Adrenal gland (tissue), 5 donors: ENCODE data around the gene ENDOG.
"Not testable (repeated sequence)": the region's sequence is repeated elsewhere in the genome, so short reads cannot be mapped to it uniquely, and the experiment has no call there.

Source experiments
- POLR2A ChIP-seq, 2 donors: fragments of 450-650 bp; IDR thresholded peaks; one replicate each; pipeline ENCODE4 v1.6.1; 2017; ENCODE audit warnings: antibody characterized with exemption in 2 of 2, mild to moderate bottlenecking in 2 of 2, moderate library complexity in 1 of 2
- TF ChIP-seq, protein P1 (sequence below), 6 experiments: fragments of 450-650 bp in 4 of 6; fragments of 200-600 bp in 2 of 6; sonication (generic) in 1 of 6; IDR thresholded peaks; 1 replicate in 5 of 6; 2 replicates in 1 of 6; pipeline versions ENCODE4 v1.5.1 to v1.8.0; 2016 to 2021; ENCODE audit warnings: antibody characterized with exemption in 6 of 6, mild to moderate bottlenecking in 2 of 6, moderate library complexity in 1 of 6
- donor health status: DM: no; HTN: no; CAD: no.

DNA sequence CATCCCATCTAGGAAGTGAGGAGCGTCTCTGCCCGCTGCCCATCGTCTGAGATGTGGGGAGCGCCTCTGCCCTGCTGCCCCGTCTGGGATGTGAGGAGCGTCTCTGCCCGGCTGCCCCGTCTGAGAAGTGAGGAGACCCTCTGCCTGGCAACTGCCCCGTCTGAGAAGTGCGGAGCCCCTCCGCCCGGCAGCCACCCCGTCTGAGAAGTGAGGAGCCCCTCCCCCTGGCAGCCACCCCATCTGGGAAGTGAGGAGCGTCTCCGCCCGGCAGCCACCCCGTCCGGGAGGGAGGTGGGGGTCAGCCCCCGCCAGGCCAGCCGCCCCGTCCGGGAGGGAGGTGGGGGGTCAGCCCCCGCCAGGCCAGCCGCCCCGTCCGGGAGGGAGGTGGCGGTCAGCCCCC is 38.2 kb upstream of the ENDOG start:
- TF ChIP-seq, protein P1, sequence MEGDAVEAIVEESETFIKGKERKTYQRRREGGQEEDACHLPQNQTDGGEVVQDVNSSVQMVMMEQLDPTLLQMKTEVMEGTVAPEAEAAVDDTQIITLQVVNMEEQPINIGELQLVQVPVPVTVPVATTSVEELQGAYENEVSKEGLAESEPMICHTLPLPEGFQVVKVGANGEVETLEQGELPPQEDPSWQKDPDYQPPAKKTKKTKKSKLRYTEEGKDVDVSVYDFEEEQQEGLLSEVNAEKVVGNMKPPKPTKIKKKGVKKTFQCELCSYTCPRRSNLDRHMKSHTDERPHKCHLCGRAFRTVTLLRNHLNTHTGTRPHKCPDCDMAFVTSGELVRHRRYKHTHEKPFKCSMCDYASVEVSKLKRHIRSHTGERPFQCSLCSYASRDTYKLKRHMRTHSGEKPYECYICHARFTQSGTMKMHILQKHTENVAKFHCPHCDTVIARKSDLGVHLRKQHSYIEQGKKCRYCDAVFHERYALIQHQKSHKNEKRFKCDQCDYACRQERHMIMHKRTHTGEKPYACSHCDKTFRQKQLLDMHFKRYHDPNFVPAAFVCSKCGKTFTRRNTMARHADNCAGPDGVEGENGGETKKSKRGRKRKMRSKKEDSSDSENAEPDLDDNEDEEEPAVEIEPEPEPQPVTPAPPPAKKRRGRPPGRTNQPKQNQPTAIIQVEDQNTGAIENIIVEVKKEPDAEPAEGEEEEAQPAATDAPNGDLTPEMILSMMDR (IDR thresholded peaks at IDR 0.05), result not testable (repeated sequence)
- TF ChIP-seq POLR2A (IDR thresholded peaks at IDR 0.05), result not testable (repeated sequence)
